Loucy (cell line): ENCODE data around the gene HAL.

Source experiments
- H2AFZ ChIP-seq: fragments of 200-600 bp; sonication (generic); 2 replicates; pipeline ENCODE4 v1.6.0; 2016; ENCODE audit warnings: antibody characterized with exemption, mild to moderate bottlenecking, low read length, moderate library complexity
- H3F3A ChIP-seq: fragments of 200-600 bp; 2 replicates; pipeline ENCODE4 v1.6.0; 2016; ENCODE audit warnings: antibody characterized with exemption, low read depth, mild to moderate bottlenecking
- H3K27me3 ChIP-seq: fragments of 200-600 bp; sonication (generic); 2 replicates; pipeline ENCODE4 v1.6.1; 2014; ENCODE audit warnings: low read length, mild to moderate bottlenecking; ENCODE audit not compliant: insufficient read depth, poor library complexity, severe bottlenecking
- H3K36me3 ChIP-seq: fragments of 200-600 bp; sonication (generic); 2 replicates; pipeline ENCODE4 v1.6.1; 2016; ENCODE audit warnings: low read length; ENCODE audit not compliant: insufficient read depth
- H3K4me1 ChIP-seq: fragments of 200-600 bp; sonication (generic); 2 replicates; pipeline ENCODE4 v1.5.1; 2014; ENCODE audit warnings: low read length, mild to moderate bottlenecking; ENCODE audit not compliant: insufficient read depth, poor library complexity, severe bottlenecking
- H3K4me2 ChIP-seq: fragments of 200-600 bp; sonication (generic); 2 replicates; pipeline ENCODE4 v1.6.0; 2014; ENCODE audit warnings: antibody characterized with exemption, low read length, low read depth, mild to moderate bottlenecking; ENCODE audit not compliant: poor library complexity, severe bottlenecking
- H3K4me3 ChIP-seq: fragments of 200-600 bp; sonication (generic); 2 replicates; pipeline ENCODE4 v1.5.1; 2014; ENCODE audit warnings: low read length, mild to moderate bottlenecking, mixed read lengths; ENCODE audit not compliant: poor library complexity, severe bottlenecking
- H3K79me2 ChIP-seq: fragments of 200-600 bp; sonication (generic); 2 replicates; pipeline ENCODE4 v1.6.1; 2014; ENCODE audit warnings: low read length; ENCODE audit not compliant: insufficient read depth
- H3K9ac ChIP-seq: fragments of 200-600 bp; sonication (generic); 2 replicates; pipeline ENCODE4 v1.6.0; 2014; ENCODE audit warnings: mild to moderate bottlenecking, low read depth, low read length, moderate library complexity; ENCODE audit not compliant: poor library complexity, severe bottlenecking
- H3K9me2 ChIP-seq: fragments of 200-600 bp; sonication (generic); replicated peaks from 2 replicates; pipeline ENCODE4 v1.6.1; 2016; ENCODE audit warnings: low read depth, low read length, mixed read lengths
- H3K9me3 ChIP-seq: fragments of 200-600 bp; sonication (generic); 2 replicates; pipeline ENCODE4 v1.6.1; 2014; ENCODE audit warnings: mild to moderate bottlenecking, antibody characterized with exemption, low read length, low read depth; ENCODE audit not compliant: insufficient read depth
- H4K20me1 ChIP-seq: fragments of 200-600 bp; sonication (generic); 2 replicates; pipeline ENCODE4 v1.6.0; 2014; ENCODE audit warnings: antibody characterized with exemption, low read length, mild to moderate bottlenecking; ENCODE audit not compliant: insufficient read depth, poor library complexity, severe bottlenecking
- CTCF ChIP-seq: fragments of 200-600 bp; sonication (generic); conservative IDR thresholded peaks from 2 replicates; pipeline ENCODE4 v1.5.1; 2014; ENCODE audit warnings: mild to moderate bottlenecking, antibody characterized with exemption, low read length
- EZH2phosphoT487 ChIP-seq: fragments of 200-600 bp; IDR thresholded peaks from 2 replicates; pipeline ENCODE4 v1.6.1; 2018; ENCODE audit warnings: antibody characterized with exemption, mild to moderate bottlenecking, moderate library complexity, borderline replicate concordance

Gene HAL

GRCh38 chr12:95978351-95978750 is 17.8 kb downstream of the HAL start:
- H4K20me1 ChIP-seq, result no peaks in the 10 kb centered on the region
- no peaks in the 10 kb centered on the region for H3K9me2 ChIP-seq
- no peaks in the 10 kb centered on the region for H3K79me2 ChIP-seq
- TF ChIP-seq EZH2phosphoT487, result no peak
- no peak for TF ChIP-seq CTCF
- no peaks in the 10 kb centered on the region for H3K36me3 ChIP-seq
- no peak overlapping the region for H3K4me3 ChIP-seq
- no peak overlapping the region for H3K4me2 ChIP-seq
- no peak overlapping the region for H2AFZ ChIP-seq
- H3K27me3 ChIP-seq, result no peaks in the 10 kb centered on the region
- no peak overlapping the region for H3K9ac ChIP-seq
- no peaks in the 10 kb centered on the region for H3K4me1 ChIP-seq
- no peaks in the 10 kb centered on the region for H3F3A ChIP-seq
- no peaks in the 10 kb centered on the region for H3K9me3 ChIP-seq

- Histone ChIP-seq H4K20me1 (no peaks in the 10 kb centered on the region), H3K9me3 (no peaks in the 10 kb centered on the region), H3K4me1 (no peaks in the 10 kb centered on the region), H3K9ac (no peak overlapping the region), H3F3A (no peaks in the 10 kb centered on the region), H3K79me2 (no peaks in the 10 kb centered on the region), H3K4me3 (no peak overlapping the region), H2AFZ (no peak overlapping the region), H3K36me3 (no peaks in the 10 kb centered on the region), H3K4me2 (no peak overlapping the region), H3K27me3 (no peaks in the 10 kb centered on the region), H3K9me2 (no peaks in the 10 kb centered on the region)
- TF ChIP-seq EZH2phosphoT487 (no peak), CTCF (no peak)
Observed at GRCh38 chr12:95977764-95978305, 18.3 kb downstream of the HAL start.

- Histone ChIP-seq H4K20me1 (no peaks in the 10 kb centered on the region), H3K9me3 (no peaks in the 10 kb centered on the region), H3K9ac (no peak overlapping the region), H3K9me2 (no peaks in the 10 kb centered on the region), H3K4me1 (no peaks in the 10 kb centered on the region), H3K4me3 (no peak overlapping the region), H3K27me3 (no peaks in the 10 kb centered on the region), H2AFZ (no peak overlapping the region), H3K4me2 (no peak overlapping the region), H3K36me3 (no peaks in the 10 kb centered on the region), H3F3A (no peaks in the 10 kb centered on the region), H3K79me2 (no peaks in the 10 kb centered on the region)
- no peak for TF ChIP-seq EZH2phosphoT487
- TF ChIP-seq CTCF, result no peak
Observed at GRCh38 chr12:95976416-95976832, 19.7 kb downstream of the HAL start.
